ENCODE results near the gene DCBLD1.

DNA sequence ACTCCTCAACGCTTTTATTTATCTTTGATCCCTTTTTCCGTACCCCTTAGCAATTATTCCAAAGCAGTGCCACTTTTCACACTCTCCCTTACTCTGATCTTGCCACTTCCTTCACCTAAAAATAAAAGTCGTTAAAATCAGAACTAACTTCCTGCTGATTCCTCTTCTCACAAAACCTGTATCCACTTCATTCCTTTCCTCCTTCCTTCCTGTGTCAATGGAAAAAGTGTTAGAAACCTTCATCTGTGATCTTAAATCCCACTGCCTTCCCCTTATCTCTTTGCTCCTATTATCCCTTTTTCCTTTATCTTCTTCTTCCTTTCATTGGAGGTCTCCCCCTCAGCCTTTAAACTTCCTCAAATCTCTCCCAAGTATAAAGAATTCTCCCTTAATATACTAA is 70.7 kb downstream of the DCBLD1 start:
- no peak for TF ChIP-seq POLR2A (IDR thresholded peaks at IDR 0.05)
- no peak for TF ChIP-seq EP300 (IDR thresholded peaks at IDR 0.05; ENCODE audit: low read depth)
- TF ChIP-seq CTCF (IDR thresholded peaks at IDR 0.05), result no peak
- TF ChIP-seq POLR2AphosphoS5 (IDR thresholded peaks at IDR 0.05), result no peak
